Measurements from ENCODE around the gene PITPNC1. TPM values are rescaled to one million over a fixed set of nuclear protein-coding genes. Genes with fewer than 3 reads are reported as not detected.

PITPNC1 gene
- total RNA-seq, 2 donors from 2014 or later = 12.5 to 18.1 TPM

GRCh38 chr17:67713169-67713568 is 336.1 kb downstream of the PITPNC1 start:
- Histone ChIP-seq H3K9me3 (no peaks in the 10 kb centered on the region), H3K4me1 (peaks cover 0 to 6% of the 10 kb centered on the region in 2 donors), H3K4me3 (no peak overlapping the region), H3K27me3 (no peaks in the 10 kb centered on the region), H3K27ac (no peak overlapping the region), H3K36me3 (no peaks in the 10 kb centered on the region)
- no peak for DNase-seq (ENCODE audit: low spot score)
- TF ChIP-seq, protein P1, sequence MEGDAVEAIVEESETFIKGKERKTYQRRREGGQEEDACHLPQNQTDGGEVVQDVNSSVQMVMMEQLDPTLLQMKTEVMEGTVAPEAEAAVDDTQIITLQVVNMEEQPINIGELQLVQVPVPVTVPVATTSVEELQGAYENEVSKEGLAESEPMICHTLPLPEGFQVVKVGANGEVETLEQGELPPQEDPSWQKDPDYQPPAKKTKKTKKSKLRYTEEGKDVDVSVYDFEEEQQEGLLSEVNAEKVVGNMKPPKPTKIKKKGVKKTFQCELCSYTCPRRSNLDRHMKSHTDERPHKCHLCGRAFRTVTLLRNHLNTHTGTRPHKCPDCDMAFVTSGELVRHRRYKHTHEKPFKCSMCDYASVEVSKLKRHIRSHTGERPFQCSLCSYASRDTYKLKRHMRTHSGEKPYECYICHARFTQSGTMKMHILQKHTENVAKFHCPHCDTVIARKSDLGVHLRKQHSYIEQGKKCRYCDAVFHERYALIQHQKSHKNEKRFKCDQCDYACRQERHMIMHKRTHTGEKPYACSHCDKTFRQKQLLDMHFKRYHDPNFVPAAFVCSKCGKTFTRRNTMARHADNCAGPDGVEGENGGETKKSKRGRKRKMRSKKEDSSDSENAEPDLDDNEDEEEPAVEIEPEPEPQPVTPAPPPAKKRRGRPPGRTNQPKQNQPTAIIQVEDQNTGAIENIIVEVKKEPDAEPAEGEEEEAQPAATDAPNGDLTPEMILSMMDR (IDR thresholded peaks at IDR 0.05) = no peak

- Histone ChIP-seq H3K9me3 (no peaks in the 10 kb centered on the region), H3K27me3 (no peaks in the 10 kb centered on the region), H3K27ac (no peak overlapping the region), H3K4me3 (no peak overlapping the region), H3K4me1 (peaks cover 0 to 20% of the 10 kb centered on the region in 2 donors), H3K36me3 (peaks cover 12% of the 10 kb centered on the region)
- TF ChIP-seq, protein P1 (IDR thresholded peaks at IDR 0.05) = no peak
- DNase-seq (ENCODE audit: low spot score) = no peak
These were observed 339.3 kb downstream of the PITPNC1 start for GRCh38 chr17:67716405-67716798.

- peak overlapping the region; percentile 73 to 92 for H3K4me3 ChIP-seq
- H3K36me3 ChIP-seq = peaks cover 20% of the 10 kb centered on the region
- no peaks in the 10 kb centered on the region for H3K27me3 ChIP-seq
- no peak for DNase-seq (ENCODE audit: low spot score)
- TF ChIP-seq, protein P1 (IDR thresholded peaks at IDR 0.05) = no peak
- peaks cover 0 to 20% of the 10 kb centered on the region in 2 donors for H3K4me1 ChIP-seq
- peak overlapping the region; percentile 88 to 89 for H3K27ac ChIP-seq
- H3K9me3 ChIP-seq = no peaks in the 10 kb centered on the region
These were observed 340.1 kb downstream of the PITPNC1 start for GRCh38 chr17:67717192-67717623.

- Histone ChIP-seq H3K27ac (peak within 1 kb of the TSS; percentile 88 to 89), H3K27me3 (no peaks in the 10 kb centered on the region), H3K4me3 (peak within 1 kb of the TSS; percentile 73 to 92), H3K36me3 (peaks cover 26% of the 10 kb centered on the region), H3K4me1 (peaks cover 0 to 20% of the 10 kb centered on the region in 2 donors), H3K9me3 (no peaks in the 10 kb centered on the region)
- TF ChIP-seq, protein P1 (IDR thresholded peaks at IDR 0.05) = peak; percentile 74 to 91
- DNase-seq (ENCODE audit: low spot score) = peak; percentile 99
These were observed 340.7 kb downstream of the PITPNC1 start, which contains the start of gene NOL11 for GRCh38 chr17:67717624-67718324. Gene NOL11, plus strand, starts transcription at chr17:67717936. Its CDS starts 12 bp downstream, at chr17:67717948.

- Histone ChIP-seq H3K27me3 (no peaks in the 10 kb centered on the region), H3K4me1 (peaks cover 0 to 20% of the 10 kb centered on the region in 2 donors), H3K36me3 (peaks cover 28% of the 10 kb centered on the region), H3K4me3 (peak overlapping the region; percentile 73 to 92), H3K9me3 (no peaks in the 10 kb centered on the region), H3K27ac (peak overlapping the region; percentile 88 to 89)
- TF ChIP-seq, protein P1 (IDR thresholded peaks at IDR 0.05) = no peak
- no peak for DNase-seq (ENCODE audit: low spot score)
These were observed 341.4 kb downstream of the PITPNC1 start for GRCh38 chr17:67718325-67718941.

Data from right atrium auricular region (tissue), 2 donors.